Natural killer cell (primary cell): ENCODE results near the gene ZFP92. TPM values are rescaled to one million over a fixed set of nuclear protein-coding genes. Genes with fewer than 3 reads are reported as not detected.

Experiments used
- ATAC-seq, 3 donors: fragments of 150-1000 bp in 2 of 3; fragments of 200-7000 bp in 1 of 3; cut with Tn5 transposase; 1 replicate in 1 of 3; 2 replicates in 2 of 3; pipeline ENCODE4 v1.10.0; 2021; ENCODE audit warnings: mild to moderate bottlenecking in 2 of 3, moderate library complexity in 2 of 3
- DNase-seq, 2 donors: peaks; one replicate each; pipeline versions ENCODE4 v3.0.0 to v3.0.0-alpha.2; 2013 to 2021; ENCODE audit warnings: mixed read lengths in 1 of 2
- H3K27ac ChIP-seq: one replicate; pipeline ENCODE4 v1.5.1; 2013; ENCODE audit warnings: mild to moderate bottlenecking, low read length
- H3K27me3 ChIP-seq: one replicate; pipeline ENCODE4 v1.6.1; 2013; ENCODE audit warnings: low read length; ENCODE audit not compliant: control insufficient read depth, insufficient read depth
- H3K36me3 ChIP-seq: one replicate; pipeline ENCODE4 v1.6.1; 2013; ENCODE audit warnings: low read length; ENCODE audit not compliant: control insufficient read depth, insufficient read depth
- H3K4me1 ChIP-seq: one replicate; pipeline ENCODE4 v1.6.1; 2013; ENCODE audit warnings: low read length; ENCODE audit not compliant: control insufficient read depth, insufficient read depth
- H3K4me3 ChIP-seq: one replicate; pipeline ENCODE4 v1.5.1; 2013; ENCODE audit warnings: low read length
- H3K9me3 ChIP-seq: one replicate; pipeline ENCODE4 v1.6.1; 2013; ENCODE audit warnings: low read length; ENCODE audit not compliant: control insufficient read depth, insufficient read depth
- H3K27ac Mint-ChIP-seq, 2 donors: one replicate each; pipeline ENCODE4 v1.8.0; 2022; ENCODE audit warnings: mild to moderate bottlenecking in 2 of 2, mixed read lengths in 2 of 2, moderate library complexity in 1 of 2
- H3K27me3 Mint-ChIP-seq, 2 donors: one replicate each; pipeline ENCODE4 v1.8.0; 2022; ENCODE audit warnings: low read depth in 2 of 2, mixed read lengths in 2 of 2
- H3K36me3 Mint-ChIP-seq: one replicate; pipeline ENCODE4 v1.8.0; 2022; ENCODE audit warnings: mixed read lengths
- H3K4me1 Mint-ChIP-seq, 2 donors: one replicate each; pipeline ENCODE4 v1.8.0; 2022; ENCODE audit warnings: mixed read lengths in 2 of 2
- H3K4me3 Mint-ChIP-seq: one replicate; pipeline ENCODE4 v1.8.0; 2022; ENCODE audit warnings: mild to moderate bottlenecking, moderate library complexity, mixed read lengths
- H3K9me3 Mint-ChIP-seq, 2 donors: one replicate each; pipeline ENCODE4 v1.8.0; 2022; ENCODE audit warnings: mixed read lengths in 2 of 2
- CTCF ChIP-seq: fragments of 200-600 bp; IDR thresholded peaks from one replicate; pipeline ENCODE4 v1.8.0; 2022; ENCODE audit warnings: antibody characterized with exemption
- WGBS: methylation state at CpG from one replicate; pipeline ENCODE4 v1.1.7; 2013; ENCODE audit warnings: missing lambda C conversion rate; ENCODE audit not compliant: insufficient coverage; 5-methylcytosine and 5-hydroxymethylcytosine counted together
- intact Hi-C: fragments of 100-400 bp; cut with micrococcal nuclease; formaldehyde crosslinking; loops from one replicate; pipeline ENCODE4 v1.14.2; 2022
- total RNA-seq, 4 donors: library from RNA; stranded (reverse); fragments of 120-200 nt in 1 of 4; gene quantifications; one replicate each; pipeline versions ENCODE4 v1.2.3 to v1.2.4, GENCODE V29; 2013 to 2022

Gene ZFP92
- total RNA-seq, 3 donors from 2014 or later (not counting 1 experiment from before 2014, with no cell fraction given): 1.6 to 3.3 (median 2.9) TPM

- Mint-ChIP-seq H3K4me3 (peak overlapping the region; percentile 79), H3K4me1 (peaks cover 0 to 14% of the 10 kb centered on the region in 2 donors), H3K27ac (peak overlapping the region in 1 of 2 donors; percentile 68), H3K27me3 (no peaks in the 10 kb centered on the region), H3K36me3 (no peaks in the 10 kb centered on the region), H3K9me3 (no peaks in the 10 kb centered on the region)
- ATAC-seq (no peak), DNase-seq (no peak)
- H3K36me3 ChIP-seq: no peaks in the 10 kb centered on the region
- H3K4me3 ChIP-seq: peak overlapping the region; percentile 49
- peaks cover 15% of the 10 kb centered on the region for H3K4me1 ChIP-seq
- no peak for TF ChIP-seq CTCF
- intact Hi-C loops: no loop called here
- no peaks in the 10 kb centered on the region for H3K27me3 ChIP-seq
- H3K9me3 ChIP-seq: no peaks in the 10 kb centered on the region
- 29% methylated on average over 14 of the region's 17 CpGs for WGBS
- H3K27ac ChIP-seq: no peak overlapping the region
Observed at GRCh38 chrX:153411988-153412574, 809 bp downstream of the ZFP92 start.

- H3K4me3 Mint-ChIP-seq: no peak overlapping the region
- 92% methylated on average over 22 of the region's 23 CpGs for WGBS
- Histone ChIP-seq H3K4me1 (peaks cover 15% of the 10 kb centered on the region), H3K36me3 (no peaks in the 10 kb centered on the region), H3K27ac (no peak overlapping the region), H3K4me3 (no peak overlapping the region), H3K9me3 (no peaks in the 10 kb centered on the region), H3K27me3 (no peaks in the 10 kb centered on the region)
- H3K27ac Mint-ChIP-seq: no peak overlapping the region
- intact Hi-C loops: no loop called here
- H3K27me3 Mint-ChIP-seq: no peaks in the 10 kb centered on the region
- H3K36me3 Mint-ChIP-seq: no peaks in the 10 kb centered on the region
- no peak for ATAC-seq
- H3K4me1 Mint-ChIP-seq: peaks cover 0 to 14% of the 10 kb centered on the region in 2 donors
- H3K9me3 Mint-ChIP-seq: no peaks in the 10 kb centered on the region
- DNase-seq: no peak
- no peak for TF ChIP-seq CTCF
Observed at GRCh38 chrX:153412746-153413720, 1.8 kb downstream of the ZFP92 start.

GRCh38 chrX:153413731-153414130 is 2.5 kb downstream of the ZFP92 start:
- no peaks in the 10 kb centered on the region for H3K27me3 Mint-ChIP-seq
- no peaks in the 10 kb centered on the region for H3K36me3 Mint-ChIP-seq
- H3K4me3 ChIP-seq: no peak overlapping the region
- no peak overlapping the region for H3K27ac ChIP-seq
- H3K4me1 Mint-ChIP-seq: peaks cover 0 to 14% of the 10 kb centered on the region in 2 donors
- no peak for TF ChIP-seq CTCF
- H3K27me3 ChIP-seq: no peaks in the 10 kb centered on the region
- DNase-seq (no peak), ATAC-seq (no peak)
- no peaks in the 10 kb centered on the region for H3K9me3 ChIP-seq
- WGBS: 98% methylated on average over 9 of the region's 11 CpGs
- H3K4me1 ChIP-seq: peaks cover 15% of the 10 kb centered on the region
- H3K36me3 ChIP-seq: no peaks in the 10 kb centered on the region
- peak overlapping the region; percentile 29 for H3K4me3 Mint-ChIP-seq
- H3K9me3 Mint-ChIP-seq: no peaks in the 10 kb centered on the region
- intact Hi-C loops: no loop called here
- H3K27ac Mint-ChIP-seq: no peak overlapping the region
